Tibial artery (tissue), 4 donors: ENCODE data around the gene GOLT1A.

Experiments used
- DNase-seq, 2 donors: peaks; one replicate each; pipeline ENCODE4 v3.0.0-alpha.2; 2019
- H3K27ac ChIP-seq, 2 donors: fragments of 200-600 bp; sonication (generic) in 1 of 2; 1 replicate in 1 of 2; 2 replicates in 1 of 2; pipeline ENCODE4 v1.5.1; 2018 to 2019; ENCODE audit warnings: mild to moderate bottlenecking in 1 of 2
- H3K27me3 ChIP-seq, 2 donors: fragments of 200-600 bp; sonication (generic) in 1 of 2; one replicate each; pipeline versions ENCODE4 v1.5.1 to v1.6.0; 2016 to 2019
- H3K36me3 ChIP-seq, 3 donors: fragments of 200-600 bp; sonication (generic) in 2 of 3; one replicate each; pipeline ENCODE4 v1.5.1; 2016 to 2019; ENCODE audit warnings: mild to moderate bottlenecking in 2 of 3
- H3K4me1 ChIP-seq, 4 donors: fragments of 200-600 bp; sonication (generic) in 2 of 4; 1 replicate in 3 of 4; 2 replicates in 1 of 4; pipeline ENCODE4 v1.5.1; 2016 to 2019
- H3K4me3 ChIP-seq, 2 donors: fragments of 200-600 bp; sonication (generic) in 1 of 2; 1 replicate in 1 of 2; 2 replicates in 1 of 2; pipeline ENCODE4 v1.5.1; 2018 to 2019; ENCODE audit warnings: mild to moderate bottlenecking in 2 of 2
- H3K9me3 ChIP-seq, 3 donors: fragments of 200-600 bp; sonication (generic) in 1 of 3; one replicate each; pipeline ENCODE4 v1.5.1; 2016 to 2019
- intact Hi-C: fragments of 100-400 bp; cut with DNase I; formaldehyde crosslinking; loops from one replicate; pipeline ENCODE4 v1.15.0; 2023; ENCODE audit warnings: low total_unique reads
- TF ChIP-seq, protein P1 (sequence below), 2 experiments: fragments of 200-600 bp in 1 of 2; fragments of 450-650 bp in 1 of 2; IDR thresholded peaks; one replicate each; pipeline ENCODE4 v1.5.1; 2017 to 2019; ENCODE audit warnings: antibody characterized with exemption in 2 of 2, mild to moderate bottlenecking in 1 of 2, moderate library complexity in 1 of 2

GOLT1A gene

GRCh38 chr1:204161609-204162493 lies 51.9 kb downstream of the GOLT1A start:
- intact Hi-C loops = loop anchor here (2.0 to 5.0 kb wide), 2 partner anchors 45 to 201 kb away; no protein-coding TSS in a partner anchor
- H3K27me3 ChIP-seq = peaks cover 0 to 54% of the 10 kb centered on the region in 2 donors
- no peak for DNase-seq
- H3K36me3 ChIP-seq = no peaks in the 10 kb centered on the region
- H3K4me1 ChIP-seq = no peaks in the 10 kb centered on the region
- H3K27ac ChIP-seq = no peak overlapping the region
- H3K9me3 ChIP-seq = no peaks in the 10 kb centered on the region
- no peak overlapping the region for H3K4me3 ChIP-seq
- TF ChIP-seq, protein P1, sequence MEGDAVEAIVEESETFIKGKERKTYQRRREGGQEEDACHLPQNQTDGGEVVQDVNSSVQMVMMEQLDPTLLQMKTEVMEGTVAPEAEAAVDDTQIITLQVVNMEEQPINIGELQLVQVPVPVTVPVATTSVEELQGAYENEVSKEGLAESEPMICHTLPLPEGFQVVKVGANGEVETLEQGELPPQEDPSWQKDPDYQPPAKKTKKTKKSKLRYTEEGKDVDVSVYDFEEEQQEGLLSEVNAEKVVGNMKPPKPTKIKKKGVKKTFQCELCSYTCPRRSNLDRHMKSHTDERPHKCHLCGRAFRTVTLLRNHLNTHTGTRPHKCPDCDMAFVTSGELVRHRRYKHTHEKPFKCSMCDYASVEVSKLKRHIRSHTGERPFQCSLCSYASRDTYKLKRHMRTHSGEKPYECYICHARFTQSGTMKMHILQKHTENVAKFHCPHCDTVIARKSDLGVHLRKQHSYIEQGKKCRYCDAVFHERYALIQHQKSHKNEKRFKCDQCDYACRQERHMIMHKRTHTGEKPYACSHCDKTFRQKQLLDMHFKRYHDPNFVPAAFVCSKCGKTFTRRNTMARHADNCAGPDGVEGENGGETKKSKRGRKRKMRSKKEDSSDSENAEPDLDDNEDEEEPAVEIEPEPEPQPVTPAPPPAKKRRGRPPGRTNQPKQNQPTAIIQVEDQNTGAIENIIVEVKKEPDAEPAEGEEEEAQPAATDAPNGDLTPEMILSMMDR (IDR thresholded peaks at IDR 0.05) = no peak

DNA sequence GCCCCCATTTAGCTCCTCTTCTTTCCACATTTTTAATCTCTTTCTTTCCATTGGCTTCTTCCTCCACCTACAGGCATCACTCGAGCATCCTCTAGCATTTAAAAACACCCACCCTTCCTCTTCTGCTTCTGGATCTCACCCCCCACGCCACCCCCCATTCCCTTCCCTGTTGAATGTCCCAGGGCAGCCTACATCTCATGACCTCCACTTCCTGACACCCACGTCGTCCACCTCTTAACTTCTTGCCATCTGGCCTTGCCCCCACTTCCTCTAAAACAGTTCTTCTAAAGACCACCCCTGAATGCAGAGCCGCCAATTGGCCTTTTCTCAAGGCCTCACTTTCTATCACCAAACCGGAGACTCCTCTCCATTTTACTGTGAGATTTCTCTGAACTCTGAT lies 55.8 kb downstream of the GOLT1A start:
- no peak overlapping the region for H3K4me3 ChIP-seq

DNA sequence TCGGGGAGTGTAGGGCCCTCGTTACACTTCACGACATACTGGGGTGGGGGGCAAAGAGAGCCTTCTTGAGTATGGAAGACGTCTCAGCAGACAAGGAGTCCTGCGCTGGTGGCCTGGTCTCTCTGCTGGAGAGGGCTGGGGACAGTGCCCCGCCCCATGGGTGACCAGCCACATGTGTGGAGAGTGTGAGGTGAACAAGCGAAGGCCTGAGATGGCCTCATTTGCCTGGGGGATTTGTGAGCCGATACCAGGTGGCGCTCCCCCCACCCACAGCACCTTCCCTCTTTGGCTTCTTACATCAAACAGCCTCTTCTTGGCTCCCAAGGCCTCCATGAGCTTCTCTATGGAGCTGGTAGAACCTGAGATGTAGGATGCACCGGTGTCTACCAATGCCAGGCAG lies 57.9 kb downstream of the GOLT1A start:
- TF ChIP-seq, protein P1 (IDR thresholded peaks at IDR 0.05) = no peak
- peaks cover 2 to 13% (median 9%) of the 10 kb centered on the region in 4 donors for H3K4me1 ChIP-seq
- no peak for DNase-seq

More for the DNA sequence above, 55.8 kb downstream of the GOLT1A start:
- intact Hi-C loops = no loop called here
- no peak overlapping the region for H3K27ac ChIP-seq
- no peaks in the 10 kb centered on the region for H3K9me3 ChIP-seq
- TF ChIP-seq, protein P1 (IDR thresholded peaks at IDR 0.05) = no peak
- peaks cover 0 to 34% of the 10 kb centered on the region in 2 donors for H3K27me3 ChIP-seq
- no peaks in the 10 kb centered on the region for H3K36me3 ChIP-seq
- peaks cover 0 to under 1% (median under 1%) of the 10 kb centered on the region in 4 donors for H3K4me1 ChIP-seq
- no peak for DNase-seq

GRCh38 chr1:204154568-204155255 lies 59.1 kb downstream of the GOLT1A start:
- H3K4me3 ChIP-seq = no peak overlapping the region
- intact Hi-C loops = no loop called here
- peaks cover 5 to 25% (median 13%) of the 10 kb centered on the region in 4 donors for H3K4me1 ChIP-seq
- H3K36me3 ChIP-seq = no peaks in the 10 kb centered on the region
- no peaks in the 10 kb centered on the region for H3K9me3 ChIP-seq
- no peak for DNase-seq
- TF ChIP-seq, protein P1 (IDR thresholded peaks at IDR 0.05) = no peak
- no peak overlapping the region for H3K27ac ChIP-seq
- H3K27me3 ChIP-seq = peaks cover 0 to 6% of the 10 kb centered on the region in 2 donors

More for the DNA sequence above, 57.9 kb downstream of the GOLT1A start:
- H3K4me3 ChIP-seq = no peak overlapping the region
- intact Hi-C loops = no loop called here
- peaks cover 0 to 15% of the 10 kb centered on the region in 2 donors for H3K27me3 ChIP-seq
- no peaks in the 10 kb centered on the region for H3K36me3 ChIP-seq
- H3K27ac ChIP-seq = no peak overlapping the region
- H3K9me3 ChIP-seq = no peaks in the 10 kb centered on the region

GRCh38 chr1:204153667-204154066 lies 60.1 kb downstream of the GOLT1A start:
- intact Hi-C loops = no loop called here
- Histone ChIP-seq H3K4me3 (no peak overlapping the region), H3K36me3 (no peaks in the 10 kb centered on the region), H3K9me3 (no peaks in the 10 kb centered on the region), H3K27me3 (peaks cover 0 to 6% of the 10 kb centered on the region in 2 donors), H3K27ac (no peak overlapping the region), H3K4me1 (peaks cover 5 to 36% (median 19%) of the 10 kb centered on the region in 4 donors)
- DNase-seq = no peak
- TF ChIP-seq, protein P1 (IDR thresholded peaks at IDR 0.05) = no peak
